DND-41 (cell line): Measurements from ENCODE around the gene SOX13.

Source experiments
- EZH2 ChIP-seq: IDR thresholded peaks from 3 replicates; pipeline ENCODE4 v1.6.1; 2012; ENCODE audit warnings: borderline replicate concordance, low read depth, mild to moderate bottlenecking, moderate library complexity, low read length, inconsistent platforms; ENCODE audit not compliant: severe bottlenecking
- TF ChIP-seq, protein P1 (sequence below): IDR thresholded peaks from 2 replicates; pipeline ENCODE4 v1.5.1; 2012; ENCODE audit warnings: borderline replicate concordance, low read length, moderate library complexity, mild to moderate bottlenecking; ENCODE audit not compliant: poor library complexity, severe bottlenecking; ENCODE audit errors: extremely low read depth

GRCh38 chr1:204154568-204155255 lies 81.8 kb downstream of the SOX13 start:
- TF ChIP-seq, protein P1, sequence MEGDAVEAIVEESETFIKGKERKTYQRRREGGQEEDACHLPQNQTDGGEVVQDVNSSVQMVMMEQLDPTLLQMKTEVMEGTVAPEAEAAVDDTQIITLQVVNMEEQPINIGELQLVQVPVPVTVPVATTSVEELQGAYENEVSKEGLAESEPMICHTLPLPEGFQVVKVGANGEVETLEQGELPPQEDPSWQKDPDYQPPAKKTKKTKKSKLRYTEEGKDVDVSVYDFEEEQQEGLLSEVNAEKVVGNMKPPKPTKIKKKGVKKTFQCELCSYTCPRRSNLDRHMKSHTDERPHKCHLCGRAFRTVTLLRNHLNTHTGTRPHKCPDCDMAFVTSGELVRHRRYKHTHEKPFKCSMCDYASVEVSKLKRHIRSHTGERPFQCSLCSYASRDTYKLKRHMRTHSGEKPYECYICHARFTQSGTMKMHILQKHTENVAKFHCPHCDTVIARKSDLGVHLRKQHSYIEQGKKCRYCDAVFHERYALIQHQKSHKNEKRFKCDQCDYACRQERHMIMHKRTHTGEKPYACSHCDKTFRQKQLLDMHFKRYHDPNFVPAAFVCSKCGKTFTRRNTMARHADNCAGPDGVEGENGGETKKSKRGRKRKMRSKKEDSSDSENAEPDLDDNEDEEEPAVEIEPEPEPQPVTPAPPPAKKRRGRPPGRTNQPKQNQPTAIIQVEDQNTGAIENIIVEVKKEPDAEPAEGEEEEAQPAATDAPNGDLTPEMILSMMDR: no peak
- TF ChIP-seq EZH2: no peak
